Measurements from ENCODE around the gene ZNF83.

The ZNF83 gene

GRCh38 chr19:52622261-52622660 is 15.9 kb downstream of the ZNF83 start:
- DNase-seq (ENCODE audit: low read depth in 1 of 2, low spot score in 1 of 2): no peak
- Histone ChIP-seq H3K4me3 (replicated peaks; ENCODE audit: insufficient read depth, low read length) (no peak overlapping the region), H3K27me3 (ENCODE audit: insufficient read depth, poor library complexity, severe bottlenecking) (no peaks in the 10 kb centered on the region), H3K27ac (replicated peaks) (no peak overlapping the region)
- TF ChIP-seq POLR2AphosphoS5 (IDR thresholded peaks at IDR 0.05; ENCODE audit: low read depth): no peak
- no peak for TF ChIP-seq REST (IDR thresholded peaks at IDR 0.05; ENCODE audit: insufficient replicate concordance, low read depth)
- TF ChIP-seq GABPA (IDR thresholded peaks at IDR 0.05; ENCODE audit: low read depth): no peak
- TF ChIP-seq CTCF (IDR thresholded peaks at IDR 0.05; ENCODE audit: insufficient read depth, low read length): no peak
- TF ChIP-seq SPI1 (IDR thresholded peaks at IDR 0.05; ENCODE audit: borderline replicate concordance, low read depth): no peak

GRCh38 chr19:52621376-52621775 is 16.8 kb downstream of the ZNF83 start:
- no peak overlapping the region for H3K27ac ChIP-seq (replicated peaks)
- no peaks in the 10 kb centered on the region for H3K27me3 ChIP-seq (ENCODE audit: insufficient read depth, poor library complexity, severe bottlenecking)
- no peak overlapping the region for H3K4me3 ChIP-seq (replicated peaks; ENCODE audit: insufficient read depth, low read length)
- DNase-seq (ENCODE audit: low read depth in 1 of 2, low spot score in 1 of 2): no peak
- TF ChIP-seq CTCF (IDR thresholded peaks at IDR 0.05; ENCODE audit: insufficient read depth, low read length) (no peak), SPI1 (IDR thresholded peaks at IDR 0.05; ENCODE audit: borderline replicate concordance, low read depth) (no peak), REST (IDR thresholded peaks at IDR 0.05; ENCODE audit: insufficient replicate concordance, low read depth) (no peak), GABPA (IDR thresholded peaks at IDR 0.05; ENCODE audit: low read depth) (no peak), POLR2AphosphoS5 (IDR thresholded peaks at IDR 0.05; ENCODE audit: low read depth) (no peak)

- no peak for DNase-seq (ENCODE audit: low read depth in 1 of 2, low spot score in 1 of 2)
- no peak for TF ChIP-seq CTCF (IDR thresholded peaks at IDR 0.05; ENCODE audit: insufficient read depth, low read length)
- no peak for TF ChIP-seq SPI1 (IDR thresholded peaks at IDR 0.05; ENCODE audit: borderline replicate concordance, low read depth)
- no peak for TF ChIP-seq GABPA (IDR thresholded peaks at IDR 0.05; ENCODE audit: low read depth)
- no peak for TF ChIP-seq POLR2AphosphoS5 (IDR thresholded peaks at IDR 0.05; ENCODE audit: low read depth)
- no peak for TF ChIP-seq REST (IDR thresholded peaks at IDR 0.05; ENCODE audit: insufficient replicate concordance, low read depth)
- Histone ChIP-seq H3K4me3 (replicated peaks; ENCODE audit: insufficient read depth, low read length) (no peak overlapping the region), H3K27ac (replicated peaks) (no peak overlapping the region), H3K27me3 (ENCODE audit: insufficient read depth, poor library complexity, severe bottlenecking) (no peaks in the 10 kb centered on the region)
Observed at GRCh38 chr19:52613299-52613906, 24.8 kb downstream of the ZNF83 start.
